Keratinocyte (primary cell): ENCODE data around the gene VPS26C. TPM values are rescaled to one million over a fixed set of nuclear protein-coding genes. Genes with fewer than 3 reads are reported as not detected.

Experiments used
- DNase-seq: peaks from one replicate; pipeline ENCODE4 v3.0.0-alpha.2; 2011; ENCODE audit warnings: low read depth, missing footprints, low spot score
- FAIRE-seq: peaks from 2 replicates; lab custom pipeline; 2011; peaks lifted over from hg19 to GRCh38; lab: Jason Lieb, UNC
- H2AFZ ChIP-seq: 2 replicates; pipeline ENCODE4 v1.6.0; 2012; ENCODE audit warnings: low read length, control low read depth, inconsistent platforms; ENCODE audit not compliant: control insufficient read depth
- H3K27ac ChIP-seq: 2 replicates; pipeline ENCODE4 v1.5.1; 2011; ENCODE audit warnings: low read length; ENCODE audit not compliant: control insufficient read depth, insufficient read depth
- H3K27me3 ChIP-seq: 3 replicates; pipeline ENCODE4 v1.6.0; 2011; ENCODE audit warnings: low read length; ENCODE audit not compliant: control insufficient read depth, insufficient read depth; ENCODE audit errors: extremely low read depth
- H3K36me3 ChIP-seq, 2 experiments: 2 replicates in 1 of 2; 3 replicates in 1 of 2; pipeline ENCODE4 v1.5.1; 2011; ENCODE audit warnings: low read length in 2 of 2, mild to moderate bottlenecking in 1 of 2; ENCODE audit not compliant: control insufficient read depth in 2 of 2, insufficient read depth in 2 of 2; ENCODE audit errors: extremely low read depth in 1 of 2
- H3K4me1 ChIP-seq: 3 replicates; pipeline ENCODE4 v1.5.1; 2011; ENCODE audit warnings: low read length; ENCODE audit not compliant: control insufficient read depth, insufficient read depth; ENCODE audit errors: extremely low read depth
- H3K4me2 ChIP-seq: 3 replicates; pipeline ENCODE4 v1.6.0; 2011; ENCODE audit warnings: low read depth, low read length; ENCODE audit not compliant: control insufficient read depth, insufficient read depth; ENCODE audit errors: extremely low read depth
- H3K4me3 ChIP-seq, 3 experiments: fragments of 200-600 bp in 1 of 3; sonication (generic) in 1 of 3; 2 replicates in 2 of 3; 3 replicates in 1 of 3; pipeline ENCODE4 v1.5.1; 2011 to 2016; ENCODE audit warnings: low read length in 3 of 3, mild to moderate bottlenecking in 3 of 3, control low read depth in 2 of 3, inconsistent platforms in 1 of 3, low read depth in 1 of 3, mixed read lengths in 1 of 3, mixed run types in 1 of 3, moderate library complexity in 1 of 3; ENCODE audit not compliant: control insufficient read depth in 2 of 3, insufficient read depth in 2 of 3; ENCODE audit errors: extremely low read depth in 1 of 3
- H3K79me2 ChIP-seq: 2 replicates; pipeline ENCODE4 v1.6.0; 2012; ENCODE audit warnings: low read length; ENCODE audit not compliant: control insufficient read depth, insufficient read depth
- H3K9ac ChIP-seq: 3 replicates; pipeline ENCODE4 v1.6.0; 2011; ENCODE audit warnings: low read length; ENCODE audit not compliant: control insufficient read depth, insufficient read depth; ENCODE audit errors: extremely low read depth
- H3K9me1 ChIP-seq: 3 replicates; pipeline ENCODE4 v1.6.0; 2011; ENCODE audit warnings: low read length; ENCODE audit not compliant: control insufficient read depth, insufficient read depth; ENCODE audit errors: extremely low read depth
- H3K9me3 ChIP-seq: 2 replicates; pipeline ENCODE4 v1.5.1; 2012; ENCODE audit warnings: low read depth, low read length; ENCODE audit not compliant: control insufficient read depth
- H4K20me1 ChIP-seq: 3 replicates; pipeline ENCODE4 v1.6.0; 2011; ENCODE audit warnings: low read length; ENCODE audit not compliant: control insufficient read depth, insufficient read depth; ENCODE audit errors: extremely low read depth
- CTCF ChIP-seq, 3 experiments: IDR thresholded peaks in 1 of 3; conservative IDR thresholded peaks in 1 of 3; optimal IDR thresholded peaks in 1 of 3; 2 replicates in 2 of 3; 3 replicates in 1 of 3; pipeline versions ENCODE3 to v1.5.1; 2011; ENCODE audit warnings: low read length in 3 of 3, mild to moderate bottlenecking in 3 of 3, moderate library complexity in 2 of 3, control low read depth in 1 of 3, inconsistent platforms in 1 of 3; ENCODE audit not compliant: insufficient read depth in 2 of 3; ENCODE audit errors: extremely low read depth in 1 of 3
- EZH2 ChIP-seq: IDR thresholded peaks from one replicate; pipeline ENCODE4 v1.6.1; 2012; ENCODE audit warnings: inconsistent platforms, mild to moderate bottlenecking, low read length, moderate library complexity
- dilution Hi-C: fragments of 300-500 bp; cut with MboI; formaldehyde crosslinking; loops from one replicate; pipeline ENCODE4 v1.7.0; 2020; ENCODE audit warnings: low sequenced_read_pairs; ENCODE audit not compliant: extremely low pct_ligation_motif_present
- polyA plus RNA-seq, 5 experiments: library from polyadenylated mRNA; depleted of rRNA in 3 of 5; stranded (reverse) in 3 of 5; stranded (forward) in 1 of 5; unstranded in 1 of 5; fragments of >200 nt; gene quantifications; 1 replicate in 1 of 5; 2 replicates in 3 of 5; 3 replicates in 1 of 5; pipeline versions ENCODE4 v1.2.1 to v1.2.3, GENCODE V29; 2011 to 2012; ENCODE audit warnings: missing spikeins in 2 of 5, low read depth in 1 of 5, low replicate concordance in 1 of 5

Gene VPS26C
- polyA plus RNA-seq, 1 donor (not counting 4 experiments of a cell fraction or from before 2014, with no cell fraction given) = 41.3 TPM

DNA sequence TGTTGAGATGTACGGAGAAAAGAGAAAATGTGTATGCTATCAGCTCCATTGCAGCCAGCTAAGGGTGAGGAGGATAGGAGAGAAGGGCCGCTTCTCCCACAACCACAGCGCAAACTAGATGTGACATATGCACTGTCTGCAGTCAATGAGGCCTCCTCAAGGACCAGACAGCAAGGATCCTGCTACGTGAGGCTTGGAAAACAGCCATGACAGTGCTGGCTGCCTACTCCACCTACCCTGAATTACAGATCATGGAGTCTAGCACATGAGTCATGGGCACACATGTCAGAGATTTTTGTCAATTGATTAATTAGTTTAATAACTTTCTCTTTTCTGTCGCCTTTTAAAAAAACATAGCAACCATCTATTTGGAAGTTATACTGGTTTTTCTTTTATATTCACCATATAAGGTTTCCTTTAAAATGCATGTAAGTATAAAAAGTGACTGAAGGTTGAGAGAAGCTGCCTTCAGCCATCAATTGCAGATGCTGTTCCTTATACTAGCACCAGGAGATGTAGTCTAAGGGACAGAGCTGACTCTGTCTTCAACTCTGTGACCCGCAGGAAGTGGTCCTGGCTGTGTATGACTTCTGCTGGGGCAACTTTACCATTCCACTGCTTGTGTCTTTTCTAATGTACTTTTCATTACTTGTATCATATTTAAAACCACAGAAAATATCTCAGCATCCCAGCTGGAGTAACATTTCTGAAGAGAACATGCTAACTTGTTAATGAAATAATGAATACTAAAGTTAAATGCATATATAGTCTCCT lies 3.1 kb downstream of the VPS26C start:
- no peak overlapping the region for H3K4me3 ChIP-seq
- peaks cover 2 to 5% of the 10 kb centered on the region in 2 experiments for H3K36me3 ChIP-seq
- no peaks in the 10 kb centered on the region for H3K27me3 ChIP-seq
- no peak overlapping the region for H2AFZ ChIP-seq
- no peaks in the 10 kb centered on the region for H4K20me1 ChIP-seq
- FAIRE-seq (peak; percentile 9), DNase-seq (no peak)
- no peaks in the 10 kb centered on the region for H3K9me1 ChIP-seq
- TF ChIP-seq CTCF (optimal IDR thresholded peaks at IDR 0.05 in 1 of 3, IDR thresholded peaks at IDR 0.05 in 1 of 3, conservative IDR thresholded peaks at IDR 0.05 in 1 of 3; ENCODE audit: extremely low read depth in 1 of 3, insufficient read depth in 2 of 3, low read length in 3 of 3) (peak in 1 of 3 experiments; percentile 16), EZH2 (no peak)
- H3K4me2 ChIP-seq = peak overlapping the region; percentile 45
- H3K27ac ChIP-seq = peak overlapping the region; percentile 41
- H3K9ac ChIP-seq = no peak overlapping the region
- H3K9me3 ChIP-seq = no peaks in the 10 kb centered on the region
- dilution Hi-C loops = no loop called here
- peaks cover 20% of the 10 kb centered on the region for H3K4me1 ChIP-seq
- peaks cover 74% of the 10 kb centered on the region for H3K79me2 ChIP-seq

DNA sequence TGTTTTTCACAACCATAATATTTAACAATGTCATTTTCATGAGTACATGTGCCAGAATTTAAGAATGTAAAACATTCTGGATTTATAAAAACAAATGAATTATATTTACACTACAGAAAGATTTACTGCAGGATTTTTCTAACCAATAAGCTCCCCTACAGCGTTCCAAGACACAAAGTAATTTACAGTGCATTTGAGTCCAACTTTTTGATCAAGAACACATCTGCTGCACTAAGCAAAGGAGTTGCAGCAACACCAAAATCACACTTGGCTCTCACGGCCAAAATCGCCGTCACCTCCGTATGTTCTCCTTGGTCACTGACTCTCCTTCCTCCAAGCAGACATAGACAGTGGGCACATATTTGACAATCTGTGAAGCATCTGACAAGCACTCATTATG lies 7.7 kb downstream of the VPS26C start:
- TF ChIP-seq EZH2 (no peak), CTCF (optimal IDR thresholded peaks at IDR 0.05 in 1 of 3, IDR thresholded peaks at IDR 0.05 in 1 of 3, conservative IDR thresholded peaks at IDR 0.05 in 1 of 3; ENCODE audit: extremely low read depth in 1 of 3, insufficient read depth in 2 of 3, low read length in 3 of 3) (no peak)
- Histone ChIP-seq H3K4me2 (no peak overlapping the region), H4K20me1 (no peaks in the 10 kb centered on the region), H3K9ac (no peak overlapping the region), H3K4me1 (peaks cover 29% of the 10 kb centered on the region), H3K9me1 (no peaks in the 10 kb centered on the region), H3K27me3 (no peaks in the 10 kb centered on the region), H3K36me3 (peaks cover 2 to 5% of the 10 kb centered on the region in 2 experiments), H3K9me3 (no peaks in the 10 kb centered on the region), H3K79me2 (peaks cover 76% of the 10 kb centered on the region), H2AFZ (no peak overlapping the region), H3K27ac (no peak overlapping the region), H3K4me3 (no peak overlapping the region)
- DNase-seq = no peak
- peak; percentile 9 for FAIRE-seq
- dilution Hi-C loops = no loop called here
